KG1 (cell line): ENCODE results near the gene HTR2A.
A peak's percentile ranks its signal among the peaks of the same experiment; 100 is the strongest.
"Not testable (repeated sequence)": the region's sequence is repeated elsewhere in the genome, so short reads cannot be mapped to it uniquely, and the experiment has no call there.

Experiments used
- DNase-seq: peaks from one replicate; lab custom pipeline; 2025; lab: John Stamatoyannopoulos, UW

The HTR2A gene

DNA sequence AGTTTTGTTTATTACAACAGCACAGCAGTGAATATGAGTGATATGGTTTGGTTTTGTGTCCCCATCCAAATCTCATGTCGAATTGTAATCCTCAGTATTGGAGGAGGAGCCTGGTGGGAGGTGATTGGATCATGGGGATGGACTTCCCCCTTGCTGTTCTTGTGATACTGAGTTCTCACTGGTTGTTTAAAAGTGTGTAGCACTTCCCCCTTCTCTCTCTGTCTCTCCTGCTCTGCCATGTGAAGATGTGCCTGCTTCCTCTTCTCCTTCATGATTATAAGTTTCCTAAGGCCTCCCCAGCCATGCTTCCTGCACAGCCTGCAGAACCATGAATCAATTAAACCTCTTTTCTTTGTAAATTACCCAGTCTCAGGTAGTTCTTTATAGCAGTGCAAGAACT is 91.9 kb downstream of the HTR2A start:
- DNase-seq: not testable (repeated sequence)

DNA sequence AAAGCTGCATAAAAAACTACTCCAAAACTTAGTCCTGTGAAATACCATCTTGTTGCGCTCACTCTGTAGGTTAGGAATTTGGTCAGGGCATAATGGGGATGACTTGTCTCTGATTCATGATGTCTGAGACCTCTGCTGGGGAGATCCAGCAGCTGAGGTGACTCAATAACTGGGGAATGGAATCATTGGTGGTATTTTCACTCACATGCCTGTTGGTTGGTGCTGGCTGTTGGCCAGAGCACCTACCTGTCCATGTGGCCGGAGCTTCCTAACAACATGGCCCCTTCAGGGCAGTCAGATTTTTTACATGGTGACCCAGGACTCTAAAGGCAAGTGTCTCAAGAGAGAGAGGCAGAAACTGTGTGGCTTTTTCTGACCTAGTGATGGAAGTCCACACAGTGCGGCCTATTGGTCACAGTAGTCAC is 92.5 kb downstream of the HTR2A start:
- no peak for DNase-seq

DNA sequence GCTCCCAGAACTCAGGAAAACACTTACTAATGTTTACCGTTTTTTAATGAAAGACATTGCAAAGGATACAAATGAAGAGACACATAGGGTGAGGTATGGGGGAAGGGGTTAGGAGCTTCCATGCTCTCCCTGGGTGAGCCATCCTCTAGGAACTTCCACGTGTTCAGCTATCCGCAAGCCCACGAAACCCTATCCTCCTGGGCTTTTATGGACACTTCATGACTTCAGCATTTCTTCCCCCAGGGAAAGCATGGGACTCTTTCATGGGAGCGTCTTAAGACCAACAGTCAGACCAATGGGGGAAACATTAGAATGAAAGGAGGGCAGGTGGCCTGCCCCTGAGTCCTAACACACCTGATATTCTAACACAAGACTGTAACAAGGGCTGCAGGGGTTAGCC is 93.3 kb downstream of the HTR2A start:
- DNase-seq: no peak

DNA sequence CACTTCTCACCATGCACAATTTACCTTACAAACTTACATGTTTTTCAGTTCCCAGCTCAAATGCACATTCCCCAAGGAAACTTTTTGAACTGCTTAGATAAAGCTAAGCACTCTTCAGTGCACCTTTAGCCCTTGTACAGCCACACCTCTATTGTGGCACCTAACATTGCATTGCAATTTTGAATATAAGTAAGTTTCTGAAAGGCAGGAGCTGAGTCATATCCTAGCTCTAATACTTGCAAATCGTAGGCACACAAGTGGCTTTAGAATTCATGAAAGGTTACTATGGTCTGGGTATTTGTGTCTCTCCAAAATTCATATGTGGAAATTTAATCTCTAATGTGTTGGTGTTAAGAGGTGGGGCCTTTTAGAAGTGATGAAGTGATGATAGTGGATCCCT is 95.0 kb downstream of the HTR2A start:
- DNase-seq: no peak

DNA sequence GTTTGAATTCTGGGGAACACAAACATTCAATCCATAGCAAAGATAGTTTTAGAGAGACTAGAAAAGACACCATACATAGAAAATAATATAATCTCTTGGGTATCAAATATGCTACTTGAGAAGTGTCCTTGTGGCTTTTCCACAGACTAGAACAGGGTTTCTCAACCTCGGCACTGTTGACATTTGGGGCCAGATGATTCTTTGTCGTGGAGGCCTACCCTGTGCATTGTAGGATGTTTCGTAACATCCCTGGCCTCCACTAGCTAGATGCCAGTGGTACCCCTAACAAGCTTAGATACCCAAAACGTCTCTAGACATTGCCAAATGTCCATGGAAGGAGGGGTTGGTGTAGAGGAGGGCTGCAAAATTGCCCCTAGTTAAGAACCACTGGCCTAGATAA is 97.7 kb downstream of the HTR2A start:
- DNase-seq: no peak

DNA sequence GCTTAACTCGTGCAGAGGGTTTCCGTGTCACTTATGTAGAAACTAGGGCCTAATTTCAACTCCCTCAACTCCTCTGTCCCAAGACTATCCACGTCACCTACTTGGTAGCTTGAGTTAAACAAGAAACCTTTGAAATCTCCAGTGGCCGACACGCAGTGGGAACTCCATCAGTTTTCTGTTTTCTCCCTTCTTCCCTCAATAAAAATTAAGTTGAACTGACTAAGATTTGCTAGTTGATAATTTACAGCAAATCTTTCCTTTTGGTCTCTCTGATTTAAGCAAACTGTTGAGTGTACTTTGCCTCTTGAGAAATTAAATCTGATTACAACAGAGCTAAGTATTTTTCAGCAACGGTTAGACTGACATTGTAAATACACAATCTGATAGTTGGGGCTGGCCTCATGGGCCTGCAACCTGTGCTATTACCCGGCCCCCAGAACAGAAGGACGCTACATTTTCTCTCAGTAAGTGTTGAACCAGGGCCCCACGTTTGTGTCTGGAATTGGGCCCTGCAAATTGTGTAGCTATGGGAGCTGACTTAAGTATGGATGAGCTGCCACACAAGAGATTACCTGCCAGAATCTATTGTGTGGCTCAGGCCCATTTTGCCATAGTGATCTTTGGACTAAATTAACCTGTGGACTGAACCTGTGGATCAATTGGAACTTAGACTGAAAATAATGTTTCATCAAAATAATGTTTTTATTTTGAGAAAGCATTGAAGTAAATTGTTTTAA is 99.2 kb downstream of the HTR2A start:
- DNase-seq: no peak

DNA sequence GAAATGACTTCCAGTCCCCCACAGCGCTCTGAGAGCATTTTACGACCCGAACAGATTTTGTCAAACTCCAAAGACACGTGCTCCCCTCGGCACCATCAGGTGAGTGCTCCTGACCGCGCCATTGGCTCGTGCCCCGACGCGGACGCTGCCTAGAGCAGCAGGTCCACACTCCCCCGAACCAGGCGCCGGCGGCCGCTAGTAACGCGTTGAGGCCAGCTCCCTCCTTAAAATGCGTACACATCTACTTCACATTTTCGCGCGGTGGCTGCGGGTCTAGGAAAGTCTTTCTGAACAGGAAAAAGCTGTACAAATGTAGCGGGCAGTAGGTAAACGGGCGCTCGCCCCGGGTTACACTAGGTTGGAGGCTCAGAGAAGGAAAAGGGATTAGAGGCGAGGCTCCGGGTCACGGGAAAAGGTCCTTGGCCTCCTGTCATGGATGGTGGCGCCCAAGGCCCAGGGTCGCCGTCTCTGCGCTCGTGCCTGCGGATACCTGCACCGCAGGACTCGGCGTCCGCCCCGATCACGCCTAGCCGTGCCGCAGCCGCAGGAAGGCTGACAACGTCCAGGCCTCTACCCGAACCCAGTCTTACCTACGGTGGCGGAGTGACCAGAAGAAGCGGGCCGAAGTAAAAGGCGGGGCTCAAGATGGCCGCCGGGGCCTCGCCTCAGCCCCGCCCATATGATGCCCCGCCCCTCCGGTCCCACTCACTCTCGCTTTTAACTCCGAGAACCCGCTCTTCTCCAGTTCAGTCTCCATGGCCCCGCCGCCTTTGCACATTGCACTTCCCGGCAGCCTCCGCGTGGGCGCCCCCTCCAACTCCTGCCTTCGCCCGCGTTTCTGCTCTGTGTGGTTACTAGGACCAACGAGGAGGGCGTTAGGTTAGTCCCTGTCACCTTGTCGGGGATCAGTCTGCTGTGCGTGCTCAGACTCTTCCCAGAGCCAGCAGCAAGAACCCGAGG is 100.1 kb downstream of the HTR2A start, which contains the start of gene ESD:
TSS of gene ESD (minus strand) at position 647 of the 960 bp plus-strand sequence. CDS start 5,748 bp downstream, outside the sequence.
- DNase-seq: peak; percentile 85

DNA sequence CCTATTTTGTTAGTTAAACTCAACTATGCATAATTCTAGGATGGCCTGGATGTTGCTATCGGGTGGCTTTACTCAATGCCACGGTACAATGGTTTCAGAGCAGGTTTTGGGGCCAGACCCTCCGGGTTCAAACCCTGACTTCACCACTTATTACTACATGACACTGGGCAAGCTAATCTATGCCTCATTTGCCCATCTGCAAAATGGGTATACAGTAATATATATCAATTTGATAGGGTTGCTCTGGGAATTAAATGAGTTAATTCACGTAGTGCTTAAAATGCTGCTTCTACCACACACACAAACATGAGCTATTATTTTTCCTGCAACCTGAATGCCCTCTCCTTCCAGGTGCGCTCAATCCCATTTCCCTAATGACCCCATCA is 100.7 kb downstream of the HTR2A start:
- no peak for DNase-seq

DNA sequence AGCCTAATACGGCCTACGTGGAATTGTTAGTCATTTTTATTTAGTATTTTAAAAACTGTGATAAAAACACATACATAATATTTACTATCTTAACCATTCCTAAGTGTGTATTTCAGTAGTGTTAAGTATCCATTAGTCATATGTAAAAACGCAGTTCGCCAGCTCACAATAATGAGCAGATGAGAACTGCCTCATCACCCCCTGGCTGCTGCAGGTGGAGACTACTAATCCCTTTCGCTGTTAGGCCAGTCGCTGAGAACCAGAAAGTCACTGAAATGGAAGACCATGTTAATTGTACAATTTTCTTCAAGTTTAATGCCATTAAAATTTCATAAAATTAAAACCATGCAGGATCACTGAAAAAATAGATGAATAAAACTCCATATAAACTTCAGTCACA is 101.5 kb downstream of the HTR2A start:
- DNase-seq: no peak

DNA sequence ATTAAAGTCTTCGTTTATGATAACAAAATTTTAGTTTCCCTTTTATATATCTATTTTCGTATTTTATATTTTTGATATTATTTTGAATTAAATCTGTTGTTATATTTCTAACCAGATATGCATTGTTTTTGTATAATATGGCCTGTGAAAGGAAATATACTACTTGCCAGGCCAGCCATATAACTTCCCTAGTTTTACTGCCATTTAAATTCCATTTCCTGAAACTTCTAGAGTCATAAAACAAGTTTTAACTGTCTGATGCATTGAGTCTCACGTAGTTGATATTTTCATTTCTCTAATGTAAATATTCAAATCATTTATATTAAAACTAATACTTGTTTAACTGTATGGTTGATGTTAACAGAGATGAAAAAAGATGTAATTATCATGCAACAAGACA is 113.3 kb downstream of the HTR2A start:
- DNase-seq: no peak

DNA sequence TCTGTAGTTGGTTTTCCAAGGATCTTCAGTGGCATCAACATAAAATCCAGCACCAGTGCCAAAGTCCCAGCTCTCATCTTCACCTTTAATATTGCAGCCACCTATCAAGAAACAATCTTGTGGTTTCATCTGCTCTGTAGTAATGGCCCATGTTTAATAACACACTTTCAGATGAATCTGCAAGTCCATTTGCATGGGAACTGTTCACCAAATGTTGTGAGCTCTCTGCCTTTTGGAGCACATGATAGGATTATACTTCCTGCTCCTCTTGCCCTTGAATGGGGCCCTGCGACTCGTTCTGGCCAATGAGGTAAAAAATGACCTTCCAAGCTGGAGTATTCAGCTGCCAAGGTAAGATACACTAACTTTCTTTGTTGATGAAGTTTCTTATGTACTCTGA is 114.2 kb downstream of the HTR2A start:
- no peak for DNase-seq

DNA sequence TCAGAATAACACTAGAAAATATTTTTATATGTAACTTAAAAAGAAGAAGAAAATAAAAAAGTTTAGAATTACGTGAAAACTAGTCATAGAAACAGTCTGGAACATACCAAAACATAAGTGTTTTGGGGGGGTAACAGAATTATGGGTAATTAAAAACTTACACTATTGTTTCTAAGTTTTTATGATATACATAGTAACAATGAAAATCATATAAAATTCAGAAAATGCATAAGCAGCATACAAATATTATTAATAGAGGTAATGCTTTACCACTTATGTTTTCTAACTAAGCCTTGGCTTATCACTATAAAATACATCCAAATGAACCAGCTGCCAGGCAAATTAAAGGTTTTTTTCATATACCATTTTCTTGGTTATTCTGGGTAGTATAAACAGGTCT is 114.8 kb downstream of the HTR2A start:
- DNase-seq: no peak
